Motor neuron (in vitro differentiated cells): ENCODE data around the gene GPR84. TPM values are rescaled to one million over a fixed set of nuclear protein-coding genes. Genes with fewer than 3 reads are reported as not detected.

Experiments used
- ATAC-seq, 8 experiments: fragments of 200-7000 bp; cut with Tn5 transposase; replicated peaks in 6 of 8; 2 replicates each; pipeline ENCODE4 v1.8.0; 2021; ENCODE audit warnings: mild to moderate bottlenecking in 8 of 8, moderate library complexity in 8 of 8
- H3K27ac ChIP-seq, 2 donors: fragments of 250-450 bp; sonication (Bioruptor Pico); 2 replicates each; pipeline ENCODE4 v1.9.0; 2021; ENCODE audit warnings: antibody characterized with exemption in 2 of 2, mild to moderate bottlenecking in 2 of 2, moderate library complexity in 1 of 2
- H3K4me1 ChIP-seq, 2 donors: fragments of 250-450 bp; sonication (Bioruptor Pico); replicated peaks in 1 of 2; 2 replicates each; pipeline ENCODE4 v1.6.1; 2021; ENCODE audit warnings: antibody characterized with exemption in 2 of 2, mild to moderate bottlenecking in 2 of 2, moderate library complexity in 1 of 2
- H3K4me3 ChIP-seq, 5 donors: fragments of 250-450 bp; sonication (Bioruptor Pico); 2 replicates each; pipeline ENCODE4 v1.9.0; 2021; ENCODE audit warnings: antibody characterized with exemption in 5 of 5, mild to moderate bottlenecking in 5 of 5, moderate library complexity in 4 of 5
- WGBS, 10 experiments: fragments of 450-650 bp; shearing (Covaris generic); methylation state at CpG; one replicate each; pipeline ENCODE4 v1.0.0; 2022; 5-methylcytosine and 5-hydroxymethylcytosine counted together
- in situ Hi-C, 9 experiments: fragments of 400-800 bp; cut with MboI; loops; one replicate each; pipeline ENCODE4 v1.15.0; 2021; ENCODE audit warnings: low sequenced_read_pairs in 9 of 9, low pct_unique_long_range_greater_than_20kb in 2 of 9; ENCODE audit not compliant: unreplicated experiment in 9 of 9
- total RNA-seq, 8 experiments: library from RNA; unstranded; fragments of 300-600 nt; gene quantifications; 2 replicates each; pipeline versions ENCODE4 v1.2.3 to v1.2.4, GENCODE V29; 2022

The GPR84 gene
- total RNA-seq, 8 experiments from 2014 or later: 0.14 to 0.76 (median 0.31) TPM; not detected in 1

DNA sequence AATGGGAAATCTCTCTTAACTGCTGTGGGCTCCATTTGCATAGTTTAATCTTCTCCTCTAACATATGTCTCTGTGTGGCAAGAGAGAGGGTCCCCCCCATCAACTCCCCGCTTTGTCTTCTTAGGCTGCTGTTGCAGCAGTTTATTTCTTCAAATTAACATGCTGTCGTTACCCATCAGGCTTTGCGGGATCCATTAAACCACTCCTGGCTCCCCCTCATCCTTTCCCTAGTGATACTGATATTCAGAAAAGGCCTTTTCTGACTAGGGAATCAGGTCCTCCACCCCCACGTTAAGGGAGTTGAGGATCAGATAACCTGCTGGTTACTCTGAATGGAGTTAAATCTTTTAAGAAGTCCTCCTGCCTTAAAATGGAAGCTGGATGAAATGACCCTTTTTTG, 15.2 kb downstream of the GPR84 start:
- ATAC-seq: peak in 4 of 8 experiments; percentile 6 to 50 (median 29)
- WGBS, 10 experiments: 13 to 100% (median 67%) methylated on average over 1 to 4 of the region's 4 CpGs; no CpG with 5 or more reads in 1 of the 10 experiments
- Histone ChIP-seq H3K4me3 (no peak overlapping the region), H3K4me1 (peaks cover 56 to 72% of the 10 kb centered on the region in 2 donors), H3K27ac (peak overlapping the region; percentile 88 to 93)
- in situ Hi-C loops: no loop called here

DNA sequence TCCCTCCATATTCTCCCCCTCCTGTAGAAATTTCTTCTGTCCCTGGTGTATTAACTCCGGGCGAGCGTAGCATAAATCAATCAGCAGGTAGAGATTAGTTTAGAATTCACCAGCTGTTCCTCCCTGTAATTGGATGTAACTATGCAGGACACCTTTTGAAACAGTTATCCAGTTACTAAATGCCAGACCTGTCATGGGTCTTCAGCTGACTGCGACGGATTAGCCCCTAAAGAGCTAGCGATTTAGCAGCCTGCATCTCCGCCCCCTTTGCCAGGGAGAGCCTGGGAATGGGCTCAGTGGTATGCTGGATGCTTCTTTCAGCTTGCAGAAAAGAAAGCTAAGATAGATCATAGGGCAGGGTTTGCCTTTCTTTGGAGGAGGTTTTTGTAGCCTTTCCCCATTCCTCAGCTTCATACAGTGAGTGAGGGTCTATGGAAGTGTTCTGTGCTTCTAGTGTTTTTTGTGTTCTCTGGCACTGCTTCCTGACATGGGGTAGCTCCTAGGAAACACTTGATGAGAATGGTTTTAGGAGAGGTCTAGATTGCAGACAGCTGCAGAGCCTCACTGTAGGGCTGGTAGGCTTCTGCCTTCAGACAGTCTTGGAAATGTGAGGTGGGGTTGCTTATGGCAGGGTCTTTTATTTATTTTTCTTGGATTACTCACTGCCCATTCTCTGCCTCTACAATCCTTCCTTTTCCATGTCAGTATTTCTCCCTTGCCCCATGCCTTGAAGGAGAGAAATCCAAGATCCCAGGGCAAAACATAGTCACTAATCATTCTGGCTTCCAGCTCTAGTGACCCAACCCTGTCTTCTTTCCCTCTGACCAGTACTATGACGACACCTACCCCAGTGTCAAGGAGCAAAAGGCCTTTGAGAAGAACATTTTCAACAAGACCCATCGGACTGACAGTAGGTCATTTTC, 22.6 kb downstream of the GPR84 start:
- H3K4me3 ChIP-seq: no peak overlapping the region
- in situ Hi-C loops: no loop called here
- ATAC-seq: peak in 5 of 8 experiments; percentile 60 to 82 (median 77)
- 9 to 94% (median 42%) methylated on average over 2 to 8 of the region's 9 CpGs for WGBS, 10 experiments
- H3K4me1 ChIP-seq: peaks cover 49 to 66% of the 10 kb centered on the region in 2 donors
- H3K27ac ChIP-seq: peak overlapping the region; percentile 33 to 76

DNA sequence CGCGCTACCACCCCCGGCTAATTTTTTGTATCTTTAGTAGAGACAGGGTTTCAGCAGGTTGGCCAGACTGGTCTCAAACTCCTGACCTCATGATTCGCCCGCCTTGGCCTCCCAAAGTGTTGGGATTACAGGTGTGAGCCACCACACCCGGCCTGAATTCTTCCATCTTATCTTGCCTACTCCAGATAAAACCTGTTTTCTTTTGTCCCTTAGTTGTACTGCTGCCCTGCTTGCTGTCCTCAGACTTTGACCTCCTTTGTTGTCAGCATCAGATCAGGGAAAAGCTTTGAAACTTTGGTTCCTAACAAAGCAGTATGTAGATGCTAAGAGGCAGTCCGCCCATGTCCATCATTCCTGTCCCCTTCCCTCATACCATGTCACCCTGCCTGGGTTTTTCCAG, 23.4 kb downstream of the GPR84 start:
- H3K27ac ChIP-seq: peak overlapping the region; percentile 33 to 76

DNA sequence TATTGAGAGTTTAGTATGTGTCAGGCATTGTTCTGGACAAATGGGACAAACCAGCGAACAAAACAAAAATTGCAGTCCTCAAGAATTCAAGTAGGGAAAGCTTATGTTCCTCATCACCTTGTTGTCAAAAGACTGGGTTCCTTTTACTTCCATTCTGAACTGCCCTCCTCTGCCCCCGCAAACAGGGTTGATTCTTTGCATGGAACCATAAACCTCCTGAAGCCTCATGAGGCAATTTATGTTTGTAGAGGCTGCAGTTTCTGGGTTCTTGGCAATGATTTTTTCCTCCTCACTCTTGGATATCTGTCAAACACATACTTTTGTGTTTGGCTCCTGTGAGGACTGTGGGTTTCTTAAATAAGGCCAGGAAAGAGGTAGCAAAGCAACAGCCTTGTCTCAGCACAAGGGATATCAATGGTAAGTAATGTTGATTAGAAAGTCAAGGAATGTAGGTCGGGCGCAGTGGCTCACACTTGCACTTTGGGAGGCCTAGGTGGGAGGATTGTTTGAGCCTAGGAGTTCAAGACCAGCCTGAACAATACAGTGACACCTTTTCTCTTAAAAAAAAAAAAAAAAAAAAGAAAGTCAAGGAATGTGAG, 25.5 kb downstream of the GPR84 start:
- H3K4me3 ChIP-seq: no peak overlapping the region
- H3K27ac ChIP-seq: no peak overlapping the region
- WGBS, 10 experiments: 78 to 100% (median 100%) methylated on average over 1 to 4 of the region's 4 CpGs; no CpG with 5 or more reads in 1 of the 10 experiments
- in situ Hi-C loops: no loop called here
- H3K4me1 ChIP-seq: peaks cover 54 to 69% of the 10 kb centered on the region in 2 donors
- ATAC-seq: no peak

More for the DNA sequence above, 23.4 kb downstream of the GPR84 start:
- in situ Hi-C loops: no loop called here
- H3K4me1 ChIP-seq: peaks cover 54 to 69% of the 10 kb centered on the region in 2 donors
- ATAC-seq: peak in 1 of 8 experiments; percentile 5
- WGBS, 10 experiments: 80 to 100% (median 95%) methylated on average over 1 to 7 of the region's 7 CpGs; no CpG with 5 or more reads in 2 of the 10 experiments
- no peak overlapping the region for H3K4me3 ChIP-seq

DNA sequence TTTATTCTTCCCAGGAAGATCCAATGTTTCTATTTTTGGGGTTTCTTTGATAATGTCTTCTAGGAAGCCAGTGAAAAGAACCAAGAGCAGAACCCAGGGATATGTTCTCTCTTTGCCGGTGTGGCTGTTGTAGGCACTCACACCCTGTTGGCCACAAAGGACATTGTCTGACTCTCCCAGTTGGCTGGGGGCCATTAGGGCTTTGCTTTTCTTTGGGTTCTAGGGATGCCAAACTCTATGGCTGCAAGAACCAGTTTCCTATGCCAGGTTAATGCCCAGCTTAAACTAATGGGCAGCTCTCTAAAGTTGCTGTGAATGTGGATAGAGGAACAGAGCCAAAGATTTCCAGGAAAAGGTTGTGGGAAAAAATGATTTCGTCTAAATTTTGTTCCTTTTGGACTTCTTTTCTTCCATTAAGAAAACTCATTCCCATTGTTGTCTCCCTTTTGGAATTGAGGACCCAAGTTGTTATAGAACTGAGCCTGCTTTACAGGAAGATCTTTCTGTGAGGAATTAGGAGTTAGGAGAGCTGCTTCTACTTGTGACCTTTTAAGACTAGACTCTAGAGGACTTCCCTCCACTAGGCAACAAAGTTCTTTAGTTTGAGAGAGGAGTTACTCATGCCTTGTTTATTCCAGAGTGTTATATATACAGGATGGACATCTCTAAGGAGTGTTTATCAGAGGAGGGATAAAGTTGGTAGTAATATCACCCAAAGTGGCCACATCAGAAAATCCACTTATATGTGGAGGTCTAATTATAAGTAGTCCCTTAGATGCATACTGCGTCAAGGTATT, 26.2 kb downstream of the GPR84 start:
- in situ Hi-C loops: no loop called here
- Histone ChIP-seq H3K4me3 (no peak overlapping the region), H3K27ac (peak overlapping the region in 1 of 2 donors; percentile 1), H3K4me1 (peaks cover 54 to 70% of the 10 kb centered on the region in 2 donors)
- peak in 2 of 8 experiments; percentile 58 to 62 for ATAC-seq
- 20 to 100% (median 60%) methylated on average over 1 to 3 of the region's 3 CpGs; no CpG with 5 or more reads in 2 of the 10 experiments for WGBS, 10 experiments

DNA sequence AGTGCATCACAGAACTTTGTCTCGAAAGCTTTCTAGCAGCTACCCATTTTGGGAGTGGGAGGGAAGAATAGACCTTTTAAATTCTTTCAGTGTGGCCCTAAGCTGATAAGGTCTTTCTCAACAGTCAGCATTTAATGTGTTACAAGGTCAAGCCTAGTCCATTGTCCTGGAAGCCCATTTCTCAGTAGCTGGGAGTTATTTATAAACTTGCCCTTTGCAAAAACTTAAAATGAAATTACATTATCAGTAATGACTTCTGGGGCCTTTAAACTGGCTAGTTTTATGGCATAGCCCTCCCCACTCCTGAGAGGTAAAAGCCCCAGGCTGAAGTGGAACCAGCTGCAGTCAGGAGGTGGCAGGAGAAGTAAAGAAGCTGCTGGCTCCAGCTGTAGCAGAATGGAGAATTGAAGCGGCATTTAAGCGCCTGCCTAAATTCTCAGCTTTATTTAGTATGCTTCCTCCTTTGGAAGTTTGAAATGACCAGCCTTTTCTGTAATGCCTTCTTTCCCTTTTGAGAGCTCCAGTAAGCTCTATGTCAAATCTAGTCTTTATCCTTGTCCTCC, 26.9 kb downstream of the GPR84 start:
- Histone ChIP-seq H3K4me1 (peaks cover 52 to 70% of the 10 kb centered on the region in 2 donors), H3K27ac (peak overlapping the region in 1 of 2 donors; percentile 1), H3K4me3 (no peak overlapping the region)
- 17 to 87% (median 44%) methylated on average over 1 to 3 of the region's 3 CpGs; no CpG with 5 or more reads in 2 of the 10 experiments for WGBS, 10 experiments
- peak in 6 of 8 experiments; percentile 46 to 69 (median 52) for ATAC-seq
- in situ Hi-C loops: no loop called here

DNA sequence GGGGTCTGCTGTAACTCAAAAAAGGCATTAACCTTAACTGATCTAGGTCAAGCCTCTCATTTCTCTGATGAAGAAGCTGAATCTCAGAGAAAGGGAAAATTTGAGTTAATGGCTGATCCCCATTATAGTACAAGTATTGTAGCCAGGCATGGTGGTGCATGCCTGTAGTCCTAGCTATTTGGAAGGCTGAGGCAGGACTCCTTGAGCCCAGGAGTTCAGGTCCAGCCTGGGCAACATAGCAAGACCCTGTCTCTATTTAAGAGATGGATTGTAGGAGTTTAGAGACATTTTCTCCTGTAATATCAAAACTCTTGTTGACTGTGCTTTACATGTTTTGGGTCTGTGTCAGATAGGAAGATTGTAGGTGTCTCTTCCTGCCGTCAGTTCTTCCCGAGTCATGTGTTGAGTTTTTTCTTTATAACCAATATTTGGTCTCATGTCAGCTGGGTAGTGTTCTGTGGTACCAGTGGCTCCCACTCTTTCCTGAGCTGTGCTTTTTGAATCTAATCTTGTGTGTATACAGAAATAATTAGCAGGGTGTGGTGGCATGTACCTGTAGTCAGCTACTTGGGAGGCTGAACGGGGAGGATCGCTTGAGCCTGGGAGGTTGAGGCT, 30.8 kb downstream of the GPR84 start:
- Histone ChIP-seq H3K4me3 (no peak overlapping the region), H3K4me1 (peaks cover 31 to 67% of the 10 kb centered on the region in 2 donors), H3K27ac (no peak overlapping the region)
- 100% methylated on average over 1 to 2 of the region's 4 CpGs; no CpG with 5 or more reads in 4 of the 10 experiments for WGBS, 10 experiments
- in situ Hi-C loops: no loop called here
- ATAC-seq: no peak

DNA sequence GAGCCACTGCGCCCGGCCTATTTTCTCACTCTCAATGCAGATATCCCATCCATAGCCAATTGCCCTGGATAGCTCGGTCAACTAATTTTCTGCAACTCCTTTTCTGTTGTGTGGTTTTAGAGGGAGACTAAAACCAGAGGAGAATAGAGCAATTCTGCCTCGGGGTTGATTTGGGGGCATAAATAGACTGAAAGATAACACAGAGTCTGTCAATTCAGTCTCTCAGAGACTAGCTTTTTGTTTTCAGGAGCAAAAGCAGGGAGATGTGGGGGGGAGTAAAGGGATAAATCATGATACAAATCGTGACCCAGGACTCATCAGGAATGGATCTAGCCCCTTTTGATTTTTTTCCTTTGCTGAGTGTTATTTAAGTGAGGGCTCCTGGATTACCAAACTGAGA, 32.8 kb downstream of the GPR84 start:
- peak overlapping the region in 1 of 2 donors; percentile 35 for H3K27ac ChIP-seq
- in situ Hi-C loops: no loop called here
- no peak for ATAC-seq
- H3K4me1 ChIP-seq: peaks cover 18 to 50% of the 10 kb centered on the region in 2 donors
- 80 to 100% (median 96%) methylated on average over 1 to 4 of the region's 5 CpGs; no CpG with 5 or more reads in 2 of the 10 experiments for WGBS, 10 experiments
- H3K4me3 ChIP-seq: no peak overlapping the region

DNA sequence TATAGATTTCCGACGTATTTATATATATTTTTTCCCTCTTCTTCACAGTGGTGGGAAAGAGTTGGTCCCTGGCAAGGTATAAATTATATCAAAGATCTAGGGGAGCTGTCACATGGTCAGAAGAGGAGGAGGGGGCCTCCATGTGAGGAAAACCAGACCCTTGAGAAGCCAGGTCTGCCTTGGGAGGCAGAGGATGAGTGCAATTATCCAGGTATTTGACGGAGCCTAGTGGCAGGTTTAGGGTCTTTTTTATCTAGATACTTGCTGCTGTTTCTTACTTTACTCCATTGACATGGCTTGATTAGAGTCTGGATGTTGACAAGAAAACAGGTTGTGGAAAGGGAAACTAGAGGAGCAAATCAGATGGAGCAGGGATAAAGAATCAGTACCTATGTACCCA, 33.8 kb downstream of the GPR84 start:
- H3K4me3 ChIP-seq: no peak overlapping the region
- in situ Hi-C loops: no loop called here
- WGBS, 10 experiments: 14 to 100% (median 65%) methylated on average over 1 to 3 of the region's 3 CpGs; no CpG with 5 or more reads in 3 of the 10 experiments
- peak in 4 of 8 experiments; percentile 23 to 27 (median 25) for ATAC-seq
- H3K27ac ChIP-seq: peak overlapping the region; percentile 35 to 48
- peaks cover 22 to 56% of the 10 kb centered on the region in 2 donors for H3K4me1 ChIP-seq

DNA sequence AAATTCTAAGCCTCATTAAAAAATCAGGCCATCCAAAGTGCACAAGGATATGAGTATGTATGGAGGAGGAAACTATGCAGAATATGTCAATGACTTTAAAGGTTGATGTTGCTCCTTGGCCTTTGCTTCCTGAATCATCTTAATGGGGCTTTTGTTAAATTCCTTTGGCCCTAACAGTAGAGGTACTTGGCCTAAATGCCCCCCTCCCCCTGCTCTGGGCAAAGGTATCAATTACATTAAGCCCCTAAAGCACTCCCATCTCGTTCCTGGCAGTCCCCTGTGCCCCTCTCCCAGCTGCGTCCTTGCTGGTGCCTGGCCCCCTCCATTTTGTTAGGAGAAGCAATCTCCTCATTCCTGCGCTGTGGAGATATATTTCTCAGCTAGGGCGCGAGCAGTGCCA, 34.5 kb downstream of the GPR84 start:
- H3K4me3 ChIP-seq: no peak overlapping the region
- H3K27ac ChIP-seq: peak overlapping the region; percentile 35 to 48
- WGBS, 10 experiments: 24 to 80% (median 60%) methylated on average over 1 to 2 of the region's 5 CpGs; no CpG with 5 or more reads in 5 of the 10 experiments
- peaks cover 22 to 56% of the 10 kb centered on the region in 2 donors for H3K4me1 ChIP-seq
- in situ Hi-C loops: no loop called here
- ATAC-seq: peak in 4 of 8 experiments; percentile 6 to 48 (median 8)

DNA sequence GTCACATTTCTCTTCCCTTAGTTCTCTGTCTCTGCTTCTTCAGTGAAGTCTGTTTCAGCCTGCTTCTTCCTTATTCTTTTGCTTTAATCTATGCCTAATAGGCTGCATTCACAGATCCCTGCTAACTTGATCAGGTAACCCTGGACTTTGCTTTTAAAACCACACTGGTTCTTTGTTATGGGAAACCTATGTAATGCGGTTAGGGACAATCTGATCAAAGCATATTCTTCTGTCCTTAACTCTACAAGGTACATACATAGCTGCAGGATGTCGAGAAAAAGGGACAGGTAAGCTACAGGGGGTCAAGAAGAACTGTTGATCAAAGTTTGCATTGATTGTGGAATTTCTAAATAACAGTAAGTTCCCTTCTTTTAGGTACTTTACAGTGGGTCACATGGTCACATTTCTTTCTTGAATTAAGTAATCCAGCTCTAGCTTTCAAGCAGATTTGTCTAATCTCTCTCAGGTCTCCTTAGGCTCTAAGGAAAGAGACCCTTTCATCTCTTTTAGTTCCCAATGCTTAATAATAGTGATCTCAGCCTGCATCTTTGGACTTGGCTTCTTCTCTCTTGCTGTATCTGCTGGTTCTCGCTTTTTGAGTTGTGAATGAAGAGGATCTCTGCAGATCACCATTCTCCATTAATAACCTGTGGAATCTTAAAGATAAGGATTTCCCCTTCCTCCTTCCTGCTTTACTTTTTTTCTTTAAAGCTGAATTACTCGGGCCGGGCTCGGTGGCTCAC, 35.5 kb downstream of the GPR84 start:
- Histone ChIP-seq H3K4me1 (peaks cover 25 to 56% of the 10 kb centered on the region in 2 donors), H3K4me3 (no peak overlapping the region), H3K27ac (no peak overlapping the region)
- in situ Hi-C loops: no loop called here
- 50 to 82% (median 73%) methylated on average over 1 to 6 of the region's 6 CpGs for WGBS, 10 experiments
- ATAC-seq: no peak
